GM12878 (cell line): ENCODE measurements around the gene PPP1R3E. TPM values are rescaled to one million over a fixed set of nuclear protein-coding genes. Genes with fewer than 3 reads are reported as not detected.

Experiments used
- DPF2 ChIP-seq: fragments of 450-650 bp; IDR thresholded peaks from 2 replicates; pipeline ENCODE4 v1.6.1; 2017; ENCODE audit warnings: mild to moderate bottlenecking
- GATAD2B ChIP-seq: fragments of 450-650 bp; conservative IDR thresholded peaks from 2 replicates; pipeline ENCODE4 v1.6.1; 2017; ENCODE audit warnings: low read depth, mild to moderate bottlenecking, moderate library complexity
- POLR2A ChIP-seq: IDR thresholded peaks from 2 replicates; pipeline ENCODE4 v1.6.1; 2011; ENCODE audit warnings: low read depth, mild to moderate bottlenecking, low read length
- SUPT20H ChIP-seq: IDR thresholded peaks from 2 replicates; pipeline ENCODE4 v1.6.1; 2011; ENCODE audit warnings: low read depth, mild to moderate bottlenecking, low read length, moderate library complexity, borderline replicate concordance; ENCODE audit not compliant: control insufficient read depth
- SUZ12 ChIP-seq: fragments of 200-600 bp; sonication (generic); IDR thresholded peaks from one replicate; pipeline ENCODE4 v1.6.1; 2018; ENCODE audit warnings: antibody characterized with exemption, mild to moderate bottlenecking; ENCODE audit not compliant: unreplicated experiment
- YBX1 ChIP-seq: fragments of 450-650 bp; IDR thresholded peaks from 2 replicates; pipeline ENCODE4 v1.6.1; 2016; ENCODE audit warnings: antibody characterized with exemption
- polyA plus RNA-seq, 11 experiments: library from polyadenylated mRNA; depleted of rRNA in 4 of 11; unstranded in 6 of 11; stranded (reverse) in 5 of 11; fragments of >200 nt; fragmentation: Nextera tagmentation in 4 of 11; fragmentation: Illumina TruSeq in 1 of 11; extraction: Ambion mirVana in 4 of 11; extraction: Trizol in 1 of 11; gene quantifications; 1 replicate in 1 of 11; 2 replicates in 10 of 11; pipeline versions ENCODE4 v1.2.1 to v1.2.3, GENCODE V29; 2011 to 2016; ENCODE audit warnings: inconsistent platforms in 2 of 11, missing spikeins in 2 of 11, low read depth in 1 of 11
- total RNA-seq, 4 experiments: library from RNA; depleted of rRNA in 3 of 4; stranded (reverse); fragments of >200 nt in 3 of 4; fragmentation: Illumina TruSeq in 1 of 4; extraction: Trizol in 1 of 4; gene quantifications; 2 replicates each; pipeline versions ENCODE4 v1.2.1 to v1.2.3, GENCODE V29; 2013 to 2021
- TF ChIP-seq, protein P1 (sequence below): IDR thresholded peaks from 2 replicates; pipeline ENCODE4 v1.6.1; 2012; ENCODE audit warnings: improper control_type of control experiment, low read depth, low read length; ENCODE audit not compliant: insufficient replicate concordance

Gene PPP1R3E
- total and polyA plus RNA-seq, 10 of the 15 experiments (the other 5 are each of a cell fraction or from before 2014, with no cell fraction given), result 4.6 to 26.4 (median 7.1) TPM

DNA sequence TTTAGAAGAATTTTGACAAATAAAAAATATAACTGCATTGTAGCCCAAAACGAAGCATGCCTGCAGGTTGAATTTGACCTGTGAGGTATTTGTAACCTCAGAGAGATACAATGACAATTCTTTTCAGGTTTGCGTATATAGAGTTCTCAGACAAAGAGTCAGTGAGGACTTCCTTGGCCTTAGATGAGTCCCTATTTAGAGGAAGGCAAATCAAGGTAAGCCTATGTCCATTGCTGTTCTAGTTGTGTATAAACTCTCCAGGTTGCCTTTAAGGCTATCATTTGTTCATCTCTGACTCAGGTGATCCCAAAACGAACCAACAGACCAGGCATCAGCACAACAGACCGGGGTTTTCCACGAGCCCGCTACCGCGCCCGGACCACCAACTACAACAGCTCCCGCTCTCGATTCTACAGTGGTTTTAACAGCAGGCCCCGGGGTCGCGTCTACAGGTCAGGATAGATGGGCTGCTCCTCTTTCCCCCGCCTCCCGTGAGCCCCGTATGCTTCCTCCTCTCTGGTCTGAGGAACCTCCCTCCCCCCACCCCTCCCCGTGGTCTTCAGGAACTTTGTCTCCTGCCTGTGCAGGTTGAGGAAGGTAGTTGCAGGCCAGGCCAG is 21.3 kb upstream of the PPP1R3E start (continued):
- TF ChIP-seq, protein P1, sequence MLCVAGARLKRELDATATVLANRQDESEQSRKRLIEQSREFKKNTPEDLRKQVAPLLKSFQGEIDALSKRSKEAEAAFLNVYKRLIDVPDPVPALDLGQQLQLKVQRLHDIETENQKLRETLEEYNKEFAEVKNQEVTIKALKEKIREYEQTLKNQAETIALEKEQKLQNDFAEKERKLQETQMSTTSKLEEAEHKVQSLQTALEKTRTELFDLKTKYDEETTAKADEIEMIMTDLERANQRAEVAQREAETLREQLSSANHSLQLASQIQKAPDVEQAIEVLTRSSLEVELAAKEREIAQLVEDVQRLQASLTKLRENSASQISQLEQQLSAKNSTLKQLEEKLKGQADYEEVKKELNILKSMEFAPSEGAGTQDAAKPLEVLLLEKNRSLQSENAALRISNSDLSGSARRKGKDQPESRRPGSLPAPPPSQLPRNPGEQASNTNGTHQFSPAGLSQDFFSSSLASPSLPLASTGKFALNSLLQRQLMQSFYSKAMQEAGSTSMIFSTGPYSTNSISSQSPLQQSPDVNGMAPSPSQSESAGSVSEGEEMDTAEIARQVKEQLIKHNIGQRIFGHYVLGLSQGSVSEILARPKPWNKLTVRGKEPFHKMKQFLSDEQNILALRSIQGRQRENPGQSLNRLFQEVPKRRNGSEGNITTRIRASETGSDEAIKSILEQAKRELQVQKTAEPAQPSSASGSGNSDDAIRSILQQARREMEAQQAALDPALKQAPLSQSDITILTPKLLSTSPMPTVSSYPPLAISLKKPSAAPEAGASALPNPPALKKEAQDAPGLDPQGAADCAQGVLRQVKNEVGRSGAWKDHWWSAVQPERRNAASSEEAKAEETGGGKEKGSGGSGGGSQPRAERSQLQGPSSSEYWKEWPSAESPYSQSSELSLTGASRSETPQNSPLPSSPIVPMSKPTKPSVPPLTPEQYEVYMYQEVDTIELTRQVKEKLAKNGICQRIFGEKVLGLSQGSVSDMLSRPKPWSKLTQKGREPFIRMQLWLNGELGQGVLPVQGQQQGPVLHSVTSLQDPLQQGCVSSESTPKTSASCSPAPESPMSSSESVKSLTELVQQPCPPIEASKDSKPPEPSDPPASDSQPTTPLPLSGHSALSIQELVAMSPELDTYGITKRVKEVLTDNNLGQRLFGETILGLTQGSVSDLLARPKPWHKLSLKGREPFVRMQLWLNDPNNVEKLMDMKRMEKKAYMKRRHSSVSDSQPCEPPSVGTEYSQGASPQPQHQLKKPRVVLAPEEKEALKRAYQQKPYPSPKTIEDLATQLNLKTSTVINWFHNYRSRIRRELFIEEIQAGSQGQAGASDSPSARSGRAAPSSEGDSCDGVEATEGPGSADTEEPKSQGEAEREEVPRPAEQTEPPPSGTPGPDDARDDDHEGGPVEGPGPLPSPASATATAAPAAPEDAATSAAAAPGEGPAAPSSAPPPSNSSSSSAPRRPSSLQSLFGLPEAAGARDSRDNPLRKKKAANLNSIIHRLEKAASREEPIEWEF, result no peak
- TF ChIP-seq SUPT20H (no peak), POLR2A (no peak), GATAD2B (no peak), YBX1 (no peak), DPF2 (no peak), SUZ12 (no peak)
